ENCODE results near the gene DPP10.

DNA sequence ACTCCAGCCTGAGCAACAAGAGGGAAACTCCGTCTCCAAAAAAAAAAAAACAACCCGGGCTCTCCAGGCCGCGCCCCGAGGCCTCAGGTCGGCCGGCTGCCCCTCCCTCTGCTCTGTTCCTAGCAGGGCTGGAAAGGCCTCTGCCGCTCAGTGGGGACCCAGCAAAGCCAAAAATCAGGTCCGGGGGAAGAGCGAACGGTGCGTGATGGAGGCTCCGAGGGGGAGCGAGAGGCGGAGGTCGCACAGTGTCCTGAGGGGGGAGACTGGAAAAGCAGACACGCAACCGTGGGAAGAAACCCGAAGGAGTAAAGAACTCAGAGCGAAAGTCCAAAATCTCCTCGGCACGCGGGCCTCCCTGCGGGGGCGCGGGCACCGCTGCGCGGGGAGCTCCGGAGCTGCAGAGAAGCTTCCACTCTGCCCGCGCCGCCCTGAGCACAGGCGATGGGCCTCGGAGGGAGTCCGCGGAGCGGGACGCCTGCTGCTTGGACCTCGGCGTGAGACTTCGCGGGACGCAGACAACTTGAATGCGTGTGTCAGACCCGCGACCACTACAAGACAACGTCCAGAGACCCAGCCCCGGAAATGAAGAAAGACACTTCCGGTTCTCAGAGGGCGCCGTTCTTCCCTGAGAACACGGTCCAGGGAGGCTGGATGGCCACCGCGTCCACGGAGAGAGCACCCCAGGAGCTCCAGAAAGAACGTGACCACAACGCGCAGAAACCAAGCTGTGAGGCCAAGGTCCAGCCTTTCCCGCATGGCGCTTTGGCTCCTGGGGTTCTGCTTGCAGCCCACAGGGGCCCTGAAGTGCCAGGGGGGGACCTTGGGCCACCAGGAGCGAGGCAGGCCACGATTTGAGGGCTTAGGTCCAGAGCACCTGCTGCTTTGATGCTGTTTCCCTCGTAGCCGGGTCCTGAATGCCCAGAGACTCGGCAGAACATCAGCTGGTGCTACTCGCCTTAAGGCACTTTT, 219.8 kb downstream of the DPP10 start:
- TF ChIP-seq, protein P1, sequence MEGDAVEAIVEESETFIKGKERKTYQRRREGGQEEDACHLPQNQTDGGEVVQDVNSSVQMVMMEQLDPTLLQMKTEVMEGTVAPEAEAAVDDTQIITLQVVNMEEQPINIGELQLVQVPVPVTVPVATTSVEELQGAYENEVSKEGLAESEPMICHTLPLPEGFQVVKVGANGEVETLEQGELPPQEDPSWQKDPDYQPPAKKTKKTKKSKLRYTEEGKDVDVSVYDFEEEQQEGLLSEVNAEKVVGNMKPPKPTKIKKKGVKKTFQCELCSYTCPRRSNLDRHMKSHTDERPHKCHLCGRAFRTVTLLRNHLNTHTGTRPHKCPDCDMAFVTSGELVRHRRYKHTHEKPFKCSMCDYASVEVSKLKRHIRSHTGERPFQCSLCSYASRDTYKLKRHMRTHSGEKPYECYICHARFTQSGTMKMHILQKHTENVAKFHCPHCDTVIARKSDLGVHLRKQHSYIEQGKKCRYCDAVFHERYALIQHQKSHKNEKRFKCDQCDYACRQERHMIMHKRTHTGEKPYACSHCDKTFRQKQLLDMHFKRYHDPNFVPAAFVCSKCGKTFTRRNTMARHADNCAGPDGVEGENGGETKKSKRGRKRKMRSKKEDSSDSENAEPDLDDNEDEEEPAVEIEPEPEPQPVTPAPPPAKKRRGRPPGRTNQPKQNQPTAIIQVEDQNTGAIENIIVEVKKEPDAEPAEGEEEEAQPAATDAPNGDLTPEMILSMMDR (conservative IDR thresholded peaks at IDR 0.05) = no peak
- no peak for TF ChIP-seq ZFX (IDR thresholded peaks at IDR 0.05)

All from C4-2B (cell line).